ENCODE results near the gene CD3E. TPM values are rescaled to one million over a fixed set of nuclear protein-coding genes. Genes with fewer than 3 reads are reported as not detected.
A peak's percentile ranks its signal among the peaks of the same experiment; 100 is the strongest.

CD3E gene
- total and polyA plus RNA-seq, 9 of the 15 experiments (the other 6 are each of a cell fraction or from before 2014, with no cell fraction given) = 0.07 to 0.62 (median 0.19) TPM; not detected in 5

- peak; percentile 32 for TF ChIP-seq FOS (IDR thresholded peaks at IDR 0.05; ENCODE audit: extremely low read depth, insufficient read length)
- no peak for TF ChIP-seq SAP30 (IDR thresholded peaks at IDR 0.05; ENCODE audit: borderline replicate concordance, insufficient read depth, low read depth, low read length, poor library complexity, severe bottlenecking)
- no peak for TF ChIP-seq TEAD2 (tag; IDR thresholded peaks at IDR 0.05)
- TF ChIP-seq ZSCAN32 (CRISPR knock-in tag; IDR thresholded peaks at IDR 0.05) = no peak
- TF ChIP-seq MAFK (IDR thresholded peaks at IDR 0.05; ENCODE audit: low read length) = peak; percentile 21; the same call in 1 of the 2 replicates
- no peak for TF ChIP-seq TGIF2 (CRISPR knock-in tag; IDR thresholded peaks at IDR 0.05)
- TF ChIP-seq NR2C2 (CRISPR knock-in tag; IDR thresholded peaks at IDR 0.05) = no peak
- TF ChIP-seq NR2C2 (tag; IDR thresholded peaks at IDR 0.05) = peak; percentile 57; the same call in 1 of the 2 replicates
- TF ChIP-seq ZNF282 (CRISPR knock-in tag; IDR thresholded peaks at IDR 0.05) = no peak
- TF ChIP-seq NFIC (IDR thresholded peaks at IDR 0.05) = no peak
- no peak for TF ChIP-seq MEF2A (IDR thresholded peaks at IDR 0.05; ENCODE audit: control insufficient read depth, low read depth, low read length)
- TF ChIP-seq BDP1 (IDR thresholded peaks at IDR 0.05; ENCODE audit: insufficient read depth, insufficient read length) = no peak
- TF ChIP-seq PHB2 (IDR thresholded peaks at IDR 0.05; ENCODE audit: low read depth) = no peak
- TF ChIP-seq RAD21 (CRISPR knock-in tag; conservative IDR thresholded peaks at IDR 0.05 in 1 of 2, IDR thresholded peaks at IDR 0.05 in 1 of 2) = peak in 1 of 2 experiments; percentile 22; a peak in 1 of 4 replicates
- no peak for TF ChIP-seq CBX2 (IDR thresholded peaks at IDR 0.05; ENCODE audit: insufficient read depth, low read length, poor library complexity, severe bottlenecking)
- TF ChIP-seq NFYB (IDR thresholded peaks at IDR 0.05; ENCODE audit: extremely low read depth, insufficient read length) = no peak
- no peak for TF ChIP-seq RFX1 (IDR thresholded peaks at IDR 0.05)
- TF ChIP-seq FOXM1 (IDR thresholded peaks at IDR 0.05; ENCODE audit: low read depth) = no peak
- no peak for TF ChIP-seq FOXM1 (CRISPR knock-in tag; IDR thresholded peaks at IDR 0.05; ENCODE audit: low read depth)
- TF ChIP-seq ZFP1 (CRISPR knock-in tag; IDR thresholded peaks at IDR 0.05) = no peak
- TF ChIP-seq SIX5 (IDR thresholded peaks at IDR 0.05; ENCODE audit: borderline replicate concordance in 1 of 2, insufficient read depth in 1 of 2, low read depth in 1 of 2, low read length in 2 of 2) = no peak
- peak in 1 of 2 experiments; percentile 84; a peak in 2 of 4 replicates for TF ChIP-seq UBTF (IDR thresholded peaks at IDR 0.05; ENCODE audit: borderline replicate concordance in 1 of 2, low read depth in 2 of 2, low read length in 2 of 2)
- TF ChIP-seq ATF4 (CRISPR knock-in tag; IDR thresholded peaks at IDR 0.05) = no peak
- no peak for TF ChIP-seq KLF10 (CRISPR knock-in tag; IDR thresholded peaks at IDR 0.05)
- peak; percentile 67; the same call in 1 of the 2 replicates for TF ChIP-seq HMBOX1 (IDR thresholded peaks at IDR 0.05)
Measured at GRCh38 chr11:118342503-118343161, 38.1 kb downstream of the CD3E start, which contains the start of gene CD3D (continued).

Measured in K562 (cell line).